HepG2 (cell line): ENCODE results near the gene SIX5. TPM values are rescaled to one million over a fixed set of nuclear protein-coding genes. Genes with fewer than 3 reads are reported as not detected.

Experiments
- ATAC-seq: fragments of 200-7000 bp; cut with Tn5 transposase; 3 replicates; pipeline ENCODE4 v1.9.1; 2020; ENCODE audit warnings: mild to moderate bottlenecking, moderate library complexity
- BruUV-seq: library from RNA; stranded (reverse); fragments of 400-500 nt; replicated peaks from 2 replicates; lab custom pipeline; 2021; lab: Mats Ljungman, UMichigan
- CTCF ChIA-PET: fragments of 300-600 bp; formaldehyde crosslinking; extraction: SDS; loops from one replicate; lab custom pipeline; 2021; ENCODE audit warnings: low total read pairs, inconsistent platforms, low intra/inter-chr PET ratio; lab: Yijun Ruan, JAX
- POLR2A ChIA-PET: fragments of 350-600 bp; sonication (Branson Sonifier 250); formaldehyde crosslinking; loops from one replicate; lab custom pipeline; 2020; ENCODE audit warnings: antibody characterized with exemption, inconsistent platforms; lab: Yijun Ruan, JAX
- DNase-seq: peaks from one replicate; pipeline ENCODE4 v3.0.0-alpha.2; 2015; ENCODE audit warnings: low spot score
- FAIRE-seq: peaks from 3 replicates; lab custom pipeline; 2011; peaks lifted over from hg19 to GRCh38; lab: Jason Lieb, UNC
- H2AFZ ChIP-seq: one replicate; pipeline ENCODE4 v1.6.1; 2011; ENCODE audit warnings: low read length, inconsistent platforms
- H3K27ac ChIP-seq: fragments of 300-600 bp; 3 replicates; pipeline ENCODE4 v1.8.0; 2011; ENCODE audit warnings: mixed run types, mild to moderate bottlenecking, mixed read lengths, low read length, inconsistent platforms; ENCODE audit not compliant: insufficient read depth; ENCODE audit errors: extremely low read length
- H3K27me3 ChIP-seq, 2 experiments: fragments of 200-600 bp in 1 of 2; 2 replicates in 1 of 2; 3 replicates in 1 of 2; pipeline versions ENCODE4 v1.6.0 to v1.8.0; 2011; ENCODE audit warnings: low read length in 2 of 2, mild to moderate bottlenecking in 2 of 2, moderate library complexity in 2 of 2, inconsistent platforms in 1 of 2; ENCODE audit not compliant: insufficient read depth in 2 of 2, control insufficient read depth in 1 of 2
- H3K36me3 ChIP-seq, 2 experiments: fragments of 200-600 bp in 1 of 2; replicated peaks in 1 of 2; 2 replicates in 1 of 2; 3 replicates in 1 of 2; pipeline versions ENCODE4 v1.5.1 to v1.8.0; 2011; ENCODE audit warnings: low read length in 2 of 2, inconsistent platforms in 1 of 2; ENCODE audit not compliant: insufficient read depth in 2 of 2, control insufficient read depth in 1 of 2
- H3K4me1 ChIP-seq: 2 replicates; pipeline ENCODE4 v1.5.1; 2012; ENCODE audit warnings: low read length, inconsistent platforms; ENCODE audit not compliant: insufficient read depth
- H3K4me2 ChIP-seq: 2 replicates; pipeline ENCODE4 v1.6.0; 2011; ENCODE audit warnings: low read depth, low read length, inconsistent platforms
- H3K4me3 ChIP-seq, 3 experiments: fragments of 200-600 bp in 1 of 3; sonication (generic), shearing (Covaris generic) in 1 of 3; replicated peaks in 1 of 3; 2 replicates each; pipeline ENCODE4 v1.5.1; 2011 to 2016; ENCODE audit warnings: low read length in 3 of 3, inconsistent platforms in 2 of 3, low read depth in 2 of 3, mild to moderate bottlenecking in 2 of 3, control low read depth in 1 of 3, mixed read lengths in 1 of 3; ENCODE audit not compliant: insufficient read depth in 1 of 3
- H3K79me2 ChIP-seq: one replicate; pipeline ENCODE4 v1.6.1; 2011; ENCODE audit warnings: low read length, inconsistent platforms; ENCODE audit not compliant: insufficient read depth
- H3K9ac ChIP-seq: 2 replicates; pipeline ENCODE4 v1.6.0; 2011; ENCODE audit warnings: mild to moderate bottlenecking, low read depth, low read length, inconsistent platforms; ENCODE audit not compliant: insufficient read depth
- H3K9me3 ChIP-seq: 2 replicates; pipeline ENCODE4 v1.5.1; 2012; ENCODE audit warnings: mild to moderate bottlenecking, low read length
- H4K20me1 ChIP-seq: 2 replicates; pipeline ENCODE4 v1.6.0; 2011; ENCODE audit warnings: inconsistent platforms, mild to moderate bottlenecking, low read length, moderate library complexity; ENCODE audit not compliant: insufficient read depth
- BRCA1 ChIP-seq: sonication (generic); formaldehyde crosslinking; IDR thresholded peaks from 2 replicates; pipeline ENCODE4 v1.4.0; 2020; ENCODE audit warnings: missing genetic modification reagents
- RELA ChIP-seq: sonication (generic); formaldehyde crosslinking; IDR thresholded peaks from 2 replicates; pipeline ENCODE4 v1.4.0; 2020; ENCODE audit warnings: missing genetic modification reagents
- SIX1 ChIP-seq: sonication (generic); formaldehyde crosslinking; IDR thresholded peaks from 2 replicates; pipeline ENCODE4 v1.4.0; 2020; ENCODE audit warnings: missing genetic modification reagents, borderline replicate concordance
- ZBTB4 ChIP-seq: sonication (generic); formaldehyde crosslinking; IDR thresholded peaks from 2 replicates; pipeline ENCODE4 v1.4.0; 2020; ENCODE audit warnings: missing genetic modification reagents, mild to moderate bottlenecking, borderline replicate concordance
- ZNF264 ChIP-seq: sonication (generic); formaldehyde crosslinking; IDR thresholded peaks from 2 replicates; pipeline ENCODE4 v1.4.0; 2020; ENCODE audit warnings: missing genetic modification reagents
- ZNF274 ChIP-seq: sonication (generic); formaldehyde crosslinking; IDR thresholded peaks from 2 replicates; pipeline ENCODE4 v1.5.1; 2020; ENCODE audit warnings: mild to moderate bottlenecking, missing genetic modification reagents
- ZNF367 ChIP-seq: sonication (generic); formaldehyde crosslinking; IDR thresholded peaks from 2 replicates; pipeline ENCODE4 v1.4.0; 2020; ENCODE audit warnings: missing genetic modification reagents, borderline replicate concordance
- ZNF430 ChIP-seq: sonication (generic); formaldehyde crosslinking; IDR thresholded peaks from 2 replicates; pipeline ENCODE4 v1.9.0; 2021; ENCODE audit warnings: mild to moderate bottlenecking, missing genetic modification reagents
- ZNF510 ChIP-seq: sonication (generic); formaldehyde crosslinking; IDR thresholded peaks from 2 replicates; pipeline ENCODE4 v1.4.0; 2020; ENCODE audit warnings: low read depth, mild to moderate bottlenecking, missing genetic modification reagents
- ZNF567 ChIP-seq: sonication (generic); formaldehyde crosslinking; IDR thresholded peaks from 2 replicates; pipeline ENCODE4 v1.8.1; 2023; ENCODE audit warnings: mild to moderate bottlenecking, missing genetic modification reagents, borderline replicate concordance
- ZNF710 ChIP-seq: sonication (generic); formaldehyde crosslinking; IDR thresholded peaks from 2 replicates; pipeline ENCODE4 v1.5.0; 2020; ENCODE audit warnings: mild to moderate bottlenecking, missing genetic modification reagents, borderline replicate concordance
- ZNF850 ChIP-seq: sonication (generic); formaldehyde crosslinking; conservative IDR thresholded peaks from 2 replicates; pipeline ENCODE4 v1.9.0; 2021; ENCODE audit warnings: mild to moderate bottlenecking, missing genetic modification reagents
- WGBS: methylation state at CpG from one replicate; pipeline ENCODE4 v1.1.6; 2017; ENCODE audit warnings: low lambda C conversion rate; 5-methylcytosine and 5-hydroxymethylcytosine counted together
- in situ Hi-C: cut with HindIII; loops from 2 replicates; pipeline ENCODE4 v1.10.0; 2017; ENCODE audit warnings: low pct_unique_long_range_greater_than_20kb; ENCODE audit not compliant: extremely low pct_ligation_motif_present
- intact Hi-C: fragments of 100-400 bp; cut with micrococcal nuclease; formaldehyde crosslinking; loops from one replicate; pipeline ENCODE4 v1.10.0; 2022; ENCODE audit not compliant: unreplicated experiment
- polyA plus RNA-seq, 8 experiments: library from polyadenylated mRNA; depleted of rRNA in 3 of 8; stranded (reverse) in 7 of 8; unstranded in 1 of 8; fragments of >200 nt; fragmentation: Illumina TruSeq in 4 of 8; extraction: Trizol in 4 of 8; gene quantifications; 2 replicates each; pipeline versions ENCODE4 v1.2.1 to v1.2.3, GENCODE V29; 2011 to 2016; ENCODE audit warnings: low read depth in 4 of 8, missing spikeins in 1 of 8, mixed read lengths in 1 of 8; ENCODE audit not compliant: insufficient read depth in 1 of 8
- total RNA-seq, 5 experiments: library from RNA; depleted of rRNA; stranded (reverse); fragments of >200 nt; fragmentation: Illumina TruSeq; extraction: Trizol; gene quantifications; 2 replicates each; pipeline ENCODE4 v1.2.3, GENCODE V29; 2016; ENCODE audit warnings: low read depth in 1 of 5

SIX5 gene
- total and polyA plus RNA-seq, 2 of the 13 experiments (the other 11 are each of a cell fraction or from before 2014, with no cell fraction given): 7.7 to 10.5 TPM

- peaks cover 4% of the 10 kb centered on the region; the same call in 1 of the 2 replicates for H4K20me1 ChIP-seq
- ChIA-PET POLR2A (no interaction called here), CTCF (no interaction called here)
- no peak overlapping the region for H2AFZ ChIP-seq
- WGBS: 89% methylated on average over 5 of the region's 5 CpGs
- TF ChIP-seq ZNF367: no peak
- no peak for TF ChIP-seq ZNF850
- peaks cover 23% of the 10 kb centered on the region for H3K4me1 ChIP-seq
- ATAC-seq (no peak), DNase-seq (no peak), FAIRE-seq (no peak)
- no peak overlapping the region for H3K9ac ChIP-seq
- H3K4me3 ChIP-seq: no peak overlapping the region
- no peak overlapping the region for H3K27ac ChIP-seq
- H3K27me3 ChIP-seq: no peaks in the 10 kb centered on the region; a peak in 1 of 5 replicates
- H3K9me3 ChIP-seq: no peaks in the 10 kb centered on the region
- no TSS peak for BruUV-seq
- intact Hi-C loops: no loop called here
- H3K79me2 ChIP-seq: no peaks in the 10 kb centered on the region
- H3K4me2 ChIP-seq: no peak overlapping the region
- H3K36me3 ChIP-seq: peaks cover 7 to 26% of the 10 kb centered on the region in 2 experiments
- in situ Hi-C loops: no loop called here
Measured at GRCh38 chr19:45785097-45785496, 16.0 kb upstream of the SIX5 start.

GRCh38 chr19:45784096-45784495, 15.0 kb upstream of the SIX5 start:
- H3K9me3 ChIP-seq: no peaks in the 10 kb centered on the region
- no peak for DNase-seq
- WGBS: 91% methylated on average over 4 of the region's 4 CpGs
- H2AFZ ChIP-seq: no peak overlapping the region
- no peak for FAIRE-seq
- ChIA-PET CTCF (no interaction called here), POLR2A (no interaction called here)
- peaks cover 29% of the 10 kb centered on the region for H3K4me1 ChIP-seq
- H4K20me1 ChIP-seq: peaks cover 4% of the 10 kb centered on the region; the same call in 1 of the 2 replicates
- peaks cover 4 to 21% of the 10 kb centered on the region in 2 experiments for H3K36me3 ChIP-seq
- H3K27me3 ChIP-seq: no peaks in the 10 kb centered on the region; a peak in 1 of 5 replicates
- intact Hi-C loops: no loop called here
- no peak overlapping the region for H3K4me2 ChIP-seq
- no peak for ATAC-seq
- H3K4me3 ChIP-seq: no peak overlapping the region
- in situ Hi-C loops: no loop called here
- no peaks in the 10 kb centered on the region for H3K79me2 ChIP-seq
- BruUV-seq: no TSS peak
- H3K27ac ChIP-seq: no peak overlapping the region
- H3K9ac ChIP-seq: no peak overlapping the region
- no peak for TF ChIP-seq ZBTB4 (CRISPR knock-in tag)
- TF ChIP-seq ZNF430 (CRISPR knock-in tag): no peak
- no peak for TF ChIP-seq RELA
- no peak for TF ChIP-seq ZNF710 (CRISPR knock-in tag)
- TF ChIP-seq ZNF264 (CRISPR knock-in tag): no peak
- no peak for TF ChIP-seq ZNF510 (CRISPR knock-in tag)
- TF ChIP-seq ZNF567 (CRISPR knock-in tag): no peak
- TF ChIP-seq ZNF274 (CRISPR knock-in tag): no peak
- no peak for TF ChIP-seq BRCA1 (CRISPR knock-in tag)
- TF ChIP-seq SIX1 (CRISPR knock-in tag): no peak
